H1 (cell line): ENCODE measurements around the gene ARHGEF11. TPM values are rescaled to one million over a fixed set of nuclear protein-coding genes. Genes with fewer than 3 reads are reported as not detected.

Experiments
- CTCF ChIA-PET: fragments of 300-600 bp; sonication (Branson Sonifier 250); formaldehyde crosslinking; loops from one replicate; lab custom pipeline; 2021; ENCODE audit not compliant: partially characterized antibody; lab: Charles Lee
- POLR2A ChIA-PET: fragments of 300-600 bp; sonication (Branson Sonifier 250); formaldehyde crosslinking; loops from one replicate; lab custom pipeline; 2021; ENCODE audit warnings: inconsistent platforms; ENCODE audit not compliant: partially characterized antibody; lab: Charles Lee
- DNase-seq, 2 experiments: peaks; one replicate each; pipeline versions ENCODE4 v3.0.0 to v3.0.0-alpha.2; 2010 to 2022; ENCODE audit warnings: low spot score in 2 of 2, low read depth in 1 of 2, mixed read lengths in 1 of 2
- FAIRE-seq: peaks from 2 replicates; lab custom pipeline; 2011; peaks lifted over from hg19 to GRCh38; lab: Jason Lieb, UNC
- H2AFZ ChIP-seq: 2 replicates; pipeline ENCODE4 v1.8.1; 2012; ENCODE audit warnings: low read length, inconsistent platforms
- H2AK5ac ChIP-seq: 2 replicates; pipeline ENCODE4 v1.6.1; 2013; ENCODE audit warnings: low read depth, low read length
- H2BK120ac ChIP-seq: replicated peaks from 2 replicates; pipeline ENCODE3; 2013; ENCODE audit warnings: low read depth, low read length, inconsistent platforms
- H2BK12ac ChIP-seq: 2 replicates; pipeline ENCODE4 v1.6.1; 2013; ENCODE audit warnings: low read depth, low read length
- H2BK15ac ChIP-seq: 2 replicates; pipeline ENCODE4 v1.6.1; 2013; ENCODE audit warnings: low read length
- H2BK20ac ChIP-seq: 2 replicates; pipeline ENCODE4 v1.6.1; 2013; ENCODE audit warnings: low read length
- H2BK5ac ChIP-seq: 2 replicates; pipeline ENCODE4 v1.6.1; 2013; ENCODE audit warnings: low read depth, low read length
- H3K14ac ChIP-seq: 2 replicates; pipeline ENCODE4 v1.6.1; 2013; ENCODE audit warnings: inconsistent platforms; ENCODE audit not compliant: insufficient read length
- H3K18ac ChIP-seq: 2 replicates; pipeline ENCODE4 v1.6.1; 2013; ENCODE audit warnings: low read length; ENCODE audit errors: extremely low read depth
- H3K23ac ChIP-seq: 2 replicates; pipeline ENCODE4 v1.6.1; 2013; ENCODE audit warnings: inconsistent platforms; ENCODE audit not compliant: insufficient read length
- H3K23me2 ChIP-seq: 2 replicates; pipeline ENCODE4 v1.6.1; 2013; ENCODE audit warnings: low read depth, low read length
- H3K27ac ChIP-seq: 2 replicates; pipeline ENCODE4 v1.6.1; 2011; ENCODE audit warnings: low read depth, low read length, inconsistent platforms
- H3K27me3 ChIP-seq, 4 experiments: replicated peaks in 1 of 4; 1 replicate in 1 of 4; 2 replicates in 3 of 4; pipeline versions ENCODE4 v1.6.1 to v1.8.1; 2011 to 2013; ENCODE audit warnings: low read length in 3 of 4, mild to moderate bottlenecking in 3 of 4, inconsistent platforms in 2 of 4, mixed read lengths in 2 of 4, moderate library complexity in 1 of 4; ENCODE audit not compliant: control insufficient read depth in 3 of 4, insufficient read depth in 3 of 4; ENCODE audit errors: extremely low read depth in 1 of 4
- H3K36me3 ChIP-seq, 4 experiments: 2 replicates each; pipeline versions ENCODE4 v1.6.1 to v1.8.1; 2011 to 2013; ENCODE audit warnings: mild to moderate bottlenecking in 4 of 4, low read length in 3 of 4, moderate library complexity in 2 of 4, control low read depth in 1 of 4, inconsistent platforms in 1 of 4; ENCODE audit not compliant: insufficient read depth in 4 of 4, control insufficient read depth in 2 of 4
- H3K4ac ChIP-seq: replicated peaks from 2 replicates; pipeline ENCODE3; 2013; ENCODE audit warnings: low read length, low read depth, mixed read lengths, inconsistent platforms; ENCODE audit not compliant: insufficient read length
- H3K4me1 ChIP-seq, 4 experiments: replicated peaks in 1 of 4; 1 replicate in 1 of 4; 2 replicates in 3 of 4; pipeline versions ENCODE4 v1.6.1 to v1.8.1; 2011 to 2013; ENCODE audit warnings: low read length in 3 of 4, inconsistent platforms in 2 of 4, mixed read lengths in 1 of 4; ENCODE audit not compliant: insufficient read depth in 4 of 4, control insufficient read depth in 3 of 4
- H3K4me2 ChIP-seq, 2 experiments: 2 replicates each; pipeline versions ENCODE4 v1.6.1 to v1.8.1; 2011 to 2013; ENCODE audit warnings: low read depth in 2 of 2, low read length in 2 of 2, control low read depth in 1 of 2, inconsistent platforms in 1 of 2, mild to moderate bottlenecking in 1 of 2; ENCODE audit not compliant: insufficient read depth in 1 of 2
- H3K4me3 ChIP-seq, 4 experiments: fragments of 200-600, 300-600 bp in 1 of 4; sonication (generic), shearing (Covaris generic), sonication (Bioruptor Twin) in 1 of 4; 2 replicates each; pipeline versions ENCODE4 v1.5.1 to v1.8.1; 2011 to 2016; ENCODE audit warnings: low read length in 4 of 4, low read depth in 3 of 4, control low read depth in 2 of 4, inconsistent platforms in 2 of 4, mild to moderate bottlenecking in 2 of 4, mixed read lengths in 1 of 4, moderate library complexity in 1 of 4; ENCODE audit not compliant: insufficient read depth in 2 of 4; ENCODE audit errors: extremely low read depth in 1 of 4
- H3K56ac ChIP-seq: replicated peaks from 2 replicates; pipeline ENCODE3; 2013; ENCODE audit warnings: low read depth, mild to moderate bottlenecking, mixed read lengths, low read length, inconsistent platforms; ENCODE audit not compliant: insufficient read length
- H3K79me1 ChIP-seq: 2 replicates; pipeline ENCODE4 v1.6.1; 2013; ENCODE audit warnings: low read depth, low read length, control low read depth
- H3K79me2 ChIP-seq, 2 experiments: 2 replicates each; pipeline versions ENCODE4 v1.6.1 to v1.8.1; 2012 to 2013; ENCODE audit warnings: low read length in 2 of 2, mild to moderate bottlenecking in 2 of 2, inconsistent platforms in 1 of 2; ENCODE audit not compliant: insufficient read depth in 2 of 2, control insufficient read depth in 1 of 2
- H3K9ac ChIP-seq, 4 experiments: replicated peaks in 1 of 4; 1 replicate in 1 of 4; 2 replicates in 3 of 4; pipeline versions ENCODE4 v1.6.1 to v1.8.1; 2011 to 2013; ENCODE audit warnings: low read depth in 3 of 4, low read length in 3 of 4, control low read depth in 2 of 4, mild to moderate bottlenecking in 2 of 4, moderate library complexity in 2 of 4, inconsistent platforms in 1 of 4; ENCODE audit errors: extremely low read depth in 1 of 4
- H3K9me3 ChIP-seq, 2 experiments: 2 replicates each; pipeline versions ENCODE4 v1.6.1 to v1.8.1; 2012 to 2013; ENCODE audit warnings: mild to moderate bottlenecking in 2 of 2, moderate library complexity in 2 of 2, control low read depth in 1 of 2, inconsistent platforms in 1 of 2, low read depth in 1 of 2, low read length in 1 of 2, mixed read lengths in 1 of 2; ENCODE audit not compliant: insufficient read depth in 2 of 2
- H4K20me1 ChIP-seq, 2 experiments: replicated peaks in 1 of 2; 2 replicates each; pipeline versions ENCODE3 to v1.8.1; 2011 to 2013; ENCODE audit warnings: inconsistent platforms in 2 of 2, low read length in 2 of 2, mild to moderate bottlenecking in 1 of 2; ENCODE audit not compliant: insufficient read depth in 2 of 2, control insufficient read depth in 1 of 2
- H4K5ac ChIP-seq: 2 replicates; pipeline ENCODE4 v1.6.1; 2013; ENCODE audit warnings: low read length, low read depth, mixed read lengths, inconsistent platforms; ENCODE audit not compliant: insufficient read length
- H4K8ac ChIP-seq: 2 replicates; pipeline ENCODE4 v1.8.0; 2013; ENCODE audit warnings: mild to moderate bottlenecking, moderate library complexity, low read length, inconsistent platforms; ENCODE audit not compliant: insufficient read depth; ENCODE audit errors: extremely low read depth
- H4K91ac ChIP-seq: replicated peaks from 2 replicates; pipeline ENCODE3; 2013; ENCODE audit warnings: low read length, mixed read lengths, inconsistent platforms; ENCODE audit not compliant: insufficient read length
- EZH2 ChIP-seq: fragments of 200-600 bp; sonication (generic); IDR thresholded peaks from 2 replicates; pipeline ENCODE4 v1.7.1; 2012; ENCODE audit warnings: low read depth, mild to moderate bottlenecking, moderate library complexity, low read length, inconsistent platforms; ENCODE audit not compliant: severe bottlenecking
- POLR2AphosphoS5 ChIP-seq: IDR thresholded peaks from 2 replicates; pipeline ENCODE4 v1.6.1; 2011; ENCODE audit warnings: low read depth, low read length
- TEAD4 ChIP-seq: IDR thresholded peaks from 2 replicates; pipeline ENCODE4 v1.6.1; 2012; ENCODE audit warnings: low read depth, low read length, inconsistent platforms, mixed read lengths
- WGBS, 2 experiments: shearing (Covaris generic) in 1 of 2; methylation state at CpG; one replicate each; pipeline versions ENCODE4 v1.1.6 to v1.1.7; 2013 to 2015; ENCODE audit warnings: low lambda C conversion rate in 2 of 2, mixed read lengths in 2 of 2, inconsistent platforms in 1 of 2, low coverage in 1 of 2, missing lambda C conversion rate in 1 of 2; ENCODE audit not compliant: insufficient replicate concordance in 2 of 2, insufficient coverage in 1 of 2, insufficient read length in 1 of 2; ENCODE audit errors: extremely low coverage in 1 of 2, missing lambda C conversion rate in 1 of 2; 5-methylcytosine and 5-hydroxymethylcytosine counted together
- polyA plus RNA-seq, 7 experiments: library from polyadenylated mRNA; depleted of rRNA in 3 of 7; stranded (reverse) in 5 of 7; unstranded in 2 of 7; fragments of >200 nt in 5 of 7; fragments of 200-250 nt in 2 of 7; gene quantifications; 1 replicate in 5 of 7; 2 replicates in 1 of 7; 4 replicates in 1 of 7; pipeline versions ENCODE4 v1.2.1 to v1.2.3, GENCODE V29; 2011 to 2013; ENCODE audit warnings: missing spikeins in 2 of 7, mixed read lengths in 2 of 7
- total RNA-seq: library from RNA; stranded (reverse); fragmentation: NEBNext Ultra II Directional; extraction: Animal tissue kit (Norgen Biotek cat#: 25700); gene quantifications from 2 replicates; pipeline ENCODE4 v1.2.1, GENCODE V29; 2021
- TF ChIP-seq, protein P1 (sequence below): IDR thresholded peaks from 2 replicates; pipeline ENCODE4 v1.6.1; 2012; ENCODE audit warnings: inconsistent platforms

The ARHGEF11 gene
- total and polyA plus RNA-seq, 2 of the 8 experiments (the other 6 are each of a cell fraction or from before 2014, with no cell fraction given) = 19.9 to 33.1 TPM

DNA sequence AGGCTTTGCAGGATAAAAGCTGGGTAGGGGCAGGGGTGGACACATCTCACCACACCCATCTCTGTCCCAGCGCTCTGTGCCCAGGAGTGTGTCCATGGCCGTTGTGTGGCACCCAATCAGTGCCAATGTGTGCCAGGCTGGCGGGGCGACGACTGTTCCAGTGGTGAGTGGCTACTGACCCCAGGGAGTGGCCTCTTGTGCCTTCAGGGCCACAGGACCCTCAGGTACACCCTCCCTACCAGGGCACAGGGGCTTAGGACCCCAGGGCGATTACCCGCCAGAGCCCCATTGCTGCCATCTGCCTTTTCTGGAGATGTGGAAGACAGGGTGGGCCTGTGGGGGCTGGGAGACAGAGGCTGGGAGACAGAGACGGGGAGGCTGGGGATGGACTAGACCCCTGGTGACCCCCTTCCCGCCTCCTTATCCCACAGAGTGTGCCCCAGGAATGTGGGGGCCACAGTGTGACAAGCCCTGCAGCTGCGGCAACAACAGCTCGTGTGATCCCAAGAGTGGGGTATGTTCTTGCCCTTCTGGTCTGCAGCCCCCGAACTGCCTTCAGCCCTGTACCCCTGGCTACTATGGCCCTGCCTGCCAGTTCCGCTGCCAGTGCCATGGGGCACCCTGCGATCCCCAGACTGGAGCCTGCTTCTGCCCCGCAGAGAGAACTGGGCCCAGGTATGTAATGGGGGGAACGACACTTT is 139.2 kb downstream of the ARHGEF11 start:
- Histone ChIP-seq H3K36me3 (no peaks in the 10 kb centered on the region), H3K18ac (no peak overlapping the region), H3K4me2 (no peak overlapping the region), H2BK12ac (no peak overlapping the region), H2AK5ac (no peak overlapping the region), H3K56ac (no peak overlapping the region), H3K23me2 (peaks cover 3% of the 10 kb centered on the region; the same call in 1 of the 2 replicates), H3K79me1 (no peaks in the 10 kb centered on the region), H2BK15ac (no peak overlapping the region), H3K9me3 (peaks cover 0 to 4% of the 10 kb centered on the region in 2 experiments; a peak in 1 of 4 replicates), H2BK5ac (no peak overlapping the region), H3K4ac (no peak overlapping the region), H4K5ac (no peak overlapping the region), H4K8ac (no peak overlapping the region), H4K91ac (no peak overlapping the region), H2BK120ac (no peak overlapping the region), H3K27ac (no peak overlapping the region), H2AFZ (no peak overlapping the region), H3K23ac (no peak overlapping the region), H3K9ac (no peak overlapping the region), H3K27me3 (peaks cover 0 to 3% (median under 1%) of the 10 kb centered on the region in 4 experiments; a peak in 3 of 7 replicates), H3K14ac (no peak overlapping the region), H4K20me1 (peaks cover 0 to 4% of the 10 kb centered on the region in 2 experiments), H3K79me2 (no peaks in the 10 kb centered on the region), H3K4me3 (no peak overlapping the region), H2BK20ac (no peak overlapping the region), H3K4me1 (peaks cover 2 to 4% (median 3%) of the 10 kb centered on the region in 4 experiments; a peak in 6 of 7 replicates)
- CTCF ChIA-PET = interaction anchor here (0.7 kb wide), 1 partner anchor 11 kb away, joined by 3 read pairs; no protein-coding TSS in a partner anchor
- TF ChIP-seq, protein P1, sequence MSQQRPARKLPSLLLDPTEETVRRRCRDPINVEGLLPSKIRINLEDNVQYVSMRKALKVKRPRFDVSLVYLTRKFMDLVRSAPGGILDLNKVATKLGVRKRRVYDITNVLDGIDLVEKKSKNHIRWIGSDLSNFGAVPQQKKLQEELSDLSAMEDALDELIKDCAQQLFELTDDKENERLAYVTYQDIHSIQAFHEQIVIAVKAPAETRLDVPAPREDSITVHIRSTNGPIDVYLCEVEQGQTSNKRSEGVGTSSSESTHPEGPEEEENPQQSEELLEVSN = no peak
- TF ChIP-seq POLR2AphosphoS5 (no peak), TEAD4 (no peak), EZH2 (no peak)
- DNase-seq (no peak), FAIRE-seq (no peak)
- WGBS, 2 experiments = 88% methylated on average over 14 of the region's 16 CpGs; no CpG with 5 or more reads in 1 of the 2 experiments
- POLR2A ChIA-PET = no interaction called here
